Suprapubic skin (tissue), 4 donors: ENCODE results near the gene CREBRF. TPM values are rescaled to one million over a fixed set of nuclear protein-coding genes. Genes with fewer than 3 reads are reported as not detected.

Source experiments
- DNase-seq, 2 donors: peaks; one replicate each; pipeline ENCODE4 v3.0.0-alpha.2; 2019; ENCODE audit warnings: low spot score in 2 of 2
- H3K27ac ChIP-seq: fragments of 200-600 bp; sonication (generic); one replicate; pipeline ENCODE4 v1.5.1; 2019
- H3K27me3 ChIP-seq: fragments of 200-600 bp; sonication (generic); one replicate; pipeline ENCODE4 v1.5.1; 2019
- H3K36me3 ChIP-seq: fragments of 200-600 bp; sonication (generic); one replicate; pipeline ENCODE4 v1.5.1; 2019
- H3K4me1 ChIP-seq: fragments of 200-600 bp; sonication (generic); one replicate; pipeline ENCODE4 v1.5.1; 2019
- H3K4me3 ChIP-seq: fragments of 200-600 bp; sonication (generic); one replicate; pipeline ENCODE4 v1.5.1; 2019; ENCODE audit warnings: mild to moderate bottlenecking
- H3K9me3 ChIP-seq: fragments of 200-600 bp; sonication (generic); one replicate; pipeline ENCODE4 v1.5.1; 2019
- EP300 ChIP-seq: sonication (generic); formaldehyde crosslinking; IDR thresholded peaks from one replicate; pipeline ENCODE4 v1.6.1; 2017; ENCODE audit warnings: antibody characterized with exemption
- POLR2A ChIP-seq, 2 donors: fragments of 450-650 bp; IDR thresholded peaks; one replicate each; pipeline ENCODE4 v1.6.1; 2017; ENCODE audit warnings: antibody characterized with exemption in 2 of 2, mild to moderate bottlenecking in 2 of 2, moderate library complexity in 2 of 2
- POLR2AphosphoS5 ChIP-seq, 3 donors: sonication (generic); formaldehyde crosslinking; IDR thresholded peaks; one replicate each; pipeline ENCODE4 v1.6.1; 2017; ENCODE audit warnings: antibody characterized with exemption in 3 of 3
- WGBS: methylation state at CpG from one replicate; pipeline ENCODE4 v1.1.5; 2018; 5-methylcytosine and 5-hydroxymethylcytosine counted together
- total RNA-seq, 4 donors: library from RNA; depleted of rRNA; stranded (reverse); fragments of >200 nt; gene quantifications; one replicate each; pipeline ENCODE4 v1.1.0, GENCODE V29; 2016
- TF ChIP-seq, protein P1 (sequence below), 2 donors: fragments of 200-600 bp in 1 of 2; fragments of 450-650 bp in 1 of 2; sonication (generic) in 1 of 2; IDR thresholded peaks; one replicate each; pipeline ENCODE4 v1.5.1; 2016 to 2019; ENCODE audit warnings: antibody characterized with exemption in 2 of 2, mild to moderate bottlenecking in 1 of 2, moderate library complexity in 1 of 2

Gene CREBRF
- total RNA-seq, 4 donors from 2014 or later: 21.8 to 65.5 (median 28.5) TPM

- H3K27ac ChIP-seq: peak overlapping the region; percentile 10
- no peak for TF ChIP-seq EP300
- no peak for TF ChIP-seq POLR2AphosphoS5 (IDR thresholded peaks at IDR 0.05)
- TF ChIP-seq POLR2A (IDR thresholded peaks at IDR 0.05): no peak
- TF ChIP-seq, protein P1, sequence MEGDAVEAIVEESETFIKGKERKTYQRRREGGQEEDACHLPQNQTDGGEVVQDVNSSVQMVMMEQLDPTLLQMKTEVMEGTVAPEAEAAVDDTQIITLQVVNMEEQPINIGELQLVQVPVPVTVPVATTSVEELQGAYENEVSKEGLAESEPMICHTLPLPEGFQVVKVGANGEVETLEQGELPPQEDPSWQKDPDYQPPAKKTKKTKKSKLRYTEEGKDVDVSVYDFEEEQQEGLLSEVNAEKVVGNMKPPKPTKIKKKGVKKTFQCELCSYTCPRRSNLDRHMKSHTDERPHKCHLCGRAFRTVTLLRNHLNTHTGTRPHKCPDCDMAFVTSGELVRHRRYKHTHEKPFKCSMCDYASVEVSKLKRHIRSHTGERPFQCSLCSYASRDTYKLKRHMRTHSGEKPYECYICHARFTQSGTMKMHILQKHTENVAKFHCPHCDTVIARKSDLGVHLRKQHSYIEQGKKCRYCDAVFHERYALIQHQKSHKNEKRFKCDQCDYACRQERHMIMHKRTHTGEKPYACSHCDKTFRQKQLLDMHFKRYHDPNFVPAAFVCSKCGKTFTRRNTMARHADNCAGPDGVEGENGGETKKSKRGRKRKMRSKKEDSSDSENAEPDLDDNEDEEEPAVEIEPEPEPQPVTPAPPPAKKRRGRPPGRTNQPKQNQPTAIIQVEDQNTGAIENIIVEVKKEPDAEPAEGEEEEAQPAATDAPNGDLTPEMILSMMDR (IDR thresholded peaks at IDR 0.05): no peak
- 88% methylated on average over 24 of the region's 24 CpGs for WGBS
- peaks cover 26% of the 10 kb centered on the region for H3K4me1 ChIP-seq
- no peak for DNase-seq
- no peak overlapping the region for H3K4me3 ChIP-seq
- no peaks in the 10 kb centered on the region for H3K27me3 ChIP-seq
- H3K36me3 ChIP-seq: peaks cover 7% of the 10 kb centered on the region
- H3K9me3 ChIP-seq: no peaks in the 10 kb centered on the region
Measured at GRCh38 chr5:173035904-173036707, 20.0 kb upstream of the CREBRF start.

GRCh38 chr5:173039188-173039587 is 17.0 kb upstream of the CREBRF start:
- H3K27ac ChIP-seq: no peak overlapping the region
- WGBS: 89% methylated on average over 3 of the region's 3 CpGs
- DNase-seq: no peak
- H3K9me3 ChIP-seq: no peaks in the 10 kb centered on the region
- H3K4me3 ChIP-seq: no peak overlapping the region
- peaks cover 26% of the 10 kb centered on the region for H3K4me1 ChIP-seq
- no peaks in the 10 kb centered on the region for H3K27me3 ChIP-seq
- TF ChIP-seq, protein P1 (IDR thresholded peaks at IDR 0.05): no peak
- TF ChIP-seq POLR2A (IDR thresholded peaks at IDR 0.05): no peak
- no peak for TF ChIP-seq POLR2AphosphoS5 (IDR thresholded peaks at IDR 0.05)
- TF ChIP-seq EP300: no peak
- H3K36me3 ChIP-seq: peaks cover 4% of the 10 kb centered on the region

- Histone ChIP-seq H3K4me1 (peaks cover 26% of the 10 kb centered on the region), H3K4me3 (no peak overlapping the region), H3K27ac (no peak overlapping the region), H3K36me3 (no peaks in the 10 kb centered on the region), H3K9me3 (no peaks in the 10 kb centered on the region), H3K27me3 (no peaks in the 10 kb centered on the region)
- 95% methylated on average over 5 of the region's 5 CpGs for WGBS
- no peak for DNase-seq
- TF ChIP-seq EP300 (no peak), POLR2AphosphoS5 (IDR thresholded peaks at IDR 0.05) (no peak), POLR2A (IDR thresholded peaks at IDR 0.05) (no peak)
- TF ChIP-seq, protein P1 (IDR thresholded peaks at IDR 0.05): no peak
Measured at GRCh38 chr5:173039964-173040363, 16.2 kb upstream of the CREBRF start.

GRCh38 chr5:173041881-173042762 is 14.0 kb upstream of the CREBRF start:
- no peak overlapping the region for H3K27ac ChIP-seq
- H3K27me3 ChIP-seq: no peaks in the 10 kb centered on the region
- no peak overlapping the region for H3K4me3 ChIP-seq
- 88% methylated on average over 7 of the region's 7 CpGs for WGBS
- H3K36me3 ChIP-seq: no peaks in the 10 kb centered on the region
- no peak for DNase-seq
- peaks cover 6% of the 10 kb centered on the region for H3K4me1 ChIP-seq
- no peaks in the 10 kb centered on the region for H3K9me3 ChIP-seq
- TF ChIP-seq POLR2AphosphoS5 (IDR thresholded peaks at IDR 0.05) (no peak), POLR2A (IDR thresholded peaks at IDR 0.05) (no peak), EP300 (no peak)
- TF ChIP-seq, protein P1 (IDR thresholded peaks at IDR 0.05): no peak

DNA sequence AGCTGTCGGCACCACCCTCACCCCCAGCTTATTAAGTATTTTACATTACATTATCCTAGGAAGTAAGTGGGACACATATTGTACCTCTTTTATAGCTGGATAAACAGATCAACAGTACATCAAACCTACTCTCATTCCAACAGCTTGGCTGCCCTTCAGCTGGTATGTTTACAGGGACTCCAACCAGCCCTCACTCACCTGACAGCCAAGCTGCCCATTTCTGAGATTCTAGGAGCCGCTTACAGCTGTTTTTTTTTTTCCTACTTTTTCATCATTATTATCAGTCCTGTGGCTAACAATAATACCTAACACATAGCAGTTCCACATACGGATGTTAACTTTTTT is 13.4 kb upstream of the CREBRF start:
- TF ChIP-seq EP300 (no peak), POLR2AphosphoS5 (IDR thresholded peaks at IDR 0.05) (no peak), POLR2A (IDR thresholded peaks at IDR 0.05) (no peak)
- TF ChIP-seq, protein P1 (IDR thresholded peaks at IDR 0.05): no peak
- WGBS: 88% methylated on average over 3 of the region's 3 CpGs
- no peak overlapping the region for H3K27ac ChIP-seq
- no peaks in the 10 kb centered on the region for H3K4me1 ChIP-seq
- DNase-seq: no peak
- H3K27me3 ChIP-seq: no peaks in the 10 kb centered on the region
- no peaks in the 10 kb centered on the region for H3K36me3 ChIP-seq
- H3K4me3 ChIP-seq: no peak overlapping the region
- no peaks in the 10 kb centered on the region for H3K9me3 ChIP-seq
